ENCODE measurements around the gene C22orf31.

C22orf31 gene

DNA sequence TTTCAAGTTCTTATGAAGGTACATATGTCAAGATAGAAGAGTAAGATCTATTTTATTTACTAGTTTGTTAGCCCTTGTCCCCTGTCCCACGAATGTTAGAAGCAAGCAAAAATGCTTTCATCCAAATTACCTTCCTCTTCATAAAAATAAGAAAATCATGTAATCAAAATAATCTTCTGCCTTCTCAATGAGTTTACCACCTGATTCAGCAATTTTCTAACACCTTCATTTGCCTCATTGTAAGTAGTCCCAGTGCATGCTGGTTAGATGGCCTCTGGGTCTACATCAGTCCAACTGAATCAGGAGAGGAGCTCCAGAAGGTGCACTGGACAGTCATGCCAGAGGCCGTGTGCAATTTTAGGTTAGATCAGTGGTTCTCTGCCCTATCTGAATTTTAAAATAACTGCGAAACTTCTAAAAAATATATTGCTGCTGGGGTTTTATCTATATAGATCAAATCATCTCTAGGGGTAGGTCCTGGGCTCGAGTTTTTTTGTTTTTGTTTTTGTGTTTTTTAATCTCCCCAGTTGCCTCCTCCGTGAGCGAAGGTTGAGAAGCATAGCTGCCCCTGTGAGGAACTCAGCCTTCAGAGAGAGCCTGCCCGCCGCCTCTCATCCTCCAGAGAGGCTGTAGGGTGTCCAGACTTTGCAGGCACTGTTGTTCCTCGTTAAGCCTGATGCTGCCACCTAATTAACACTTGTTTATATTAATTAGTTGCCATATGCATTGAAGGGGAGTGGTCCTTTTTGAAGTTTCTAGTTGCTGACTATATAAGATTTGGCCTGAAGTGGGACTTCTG, 32.2 kb downstream of the C22orf31 start:
- DNase-seq (ENCODE audit: low read depth), result no peak

- no peak for DNase-seq (ENCODE audit: low read depth)
Observed at GRCh38 chr22:29028468-29028867, 33.2 kb downstream of the C22orf31 start.

DNA sequence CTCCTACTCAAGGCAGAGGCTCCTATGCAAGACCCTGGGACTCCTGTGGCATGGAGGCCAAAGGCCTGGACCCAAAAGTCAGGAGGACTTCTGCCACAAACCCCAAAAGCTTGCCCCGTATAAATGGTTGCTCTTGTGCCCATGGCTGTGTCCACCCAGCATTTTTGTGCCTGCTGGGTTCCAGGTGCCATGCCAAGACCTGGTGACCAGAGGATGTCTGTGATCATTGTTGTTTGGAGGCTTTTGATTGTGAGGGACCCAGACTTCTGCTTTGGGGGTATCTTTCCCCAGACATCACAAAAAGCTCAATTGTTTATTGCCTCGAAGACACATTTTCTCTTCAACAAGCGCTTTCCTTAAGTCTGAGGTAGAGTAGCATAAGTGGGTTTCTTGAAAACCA, 35.1 kb downstream of the C22orf31 start:
- DNase-seq (ENCODE audit: low read depth), result no peak

GRCh38 chr22:29023172-29023796, 38.3 kb downstream of the C22orf31 start:
- no peak for DNase-seq (ENCODE audit: low read depth)

DNA sequence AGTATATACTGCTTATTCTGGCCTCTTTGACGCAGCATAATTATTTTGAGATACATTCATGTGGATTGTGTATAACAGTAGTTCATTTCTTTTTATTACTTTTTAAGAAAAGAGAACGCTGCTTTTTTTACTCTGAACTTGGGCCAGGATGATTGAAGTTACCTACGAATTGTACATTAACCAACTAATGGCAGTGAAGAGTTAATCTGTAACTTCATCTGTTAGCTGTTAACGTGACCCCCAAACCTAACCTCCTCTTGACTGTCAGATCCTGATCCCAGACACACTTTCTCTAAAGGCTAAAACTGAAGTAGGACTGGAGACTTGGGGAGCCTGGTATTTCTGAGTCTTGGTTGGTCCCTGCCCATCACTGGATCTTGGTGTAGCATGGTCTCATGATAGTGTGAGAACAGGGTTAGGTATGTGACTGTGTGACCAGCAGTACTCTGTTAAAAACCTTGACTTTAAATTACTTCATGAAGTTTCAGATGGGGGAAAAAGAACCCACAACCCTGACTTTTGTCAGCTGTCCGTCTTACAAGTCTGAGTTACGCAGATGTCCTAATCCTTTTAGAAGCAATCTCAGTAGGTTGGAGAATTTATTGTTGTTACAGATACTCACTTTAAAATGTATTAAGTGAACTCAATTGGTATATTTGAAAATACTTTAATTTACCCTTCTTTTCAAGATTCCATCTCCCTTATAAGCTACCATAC, 39.4 kb downstream of the C22orf31 start:
- no peak for DNase-seq (ENCODE audit: low read depth)

DNA sequence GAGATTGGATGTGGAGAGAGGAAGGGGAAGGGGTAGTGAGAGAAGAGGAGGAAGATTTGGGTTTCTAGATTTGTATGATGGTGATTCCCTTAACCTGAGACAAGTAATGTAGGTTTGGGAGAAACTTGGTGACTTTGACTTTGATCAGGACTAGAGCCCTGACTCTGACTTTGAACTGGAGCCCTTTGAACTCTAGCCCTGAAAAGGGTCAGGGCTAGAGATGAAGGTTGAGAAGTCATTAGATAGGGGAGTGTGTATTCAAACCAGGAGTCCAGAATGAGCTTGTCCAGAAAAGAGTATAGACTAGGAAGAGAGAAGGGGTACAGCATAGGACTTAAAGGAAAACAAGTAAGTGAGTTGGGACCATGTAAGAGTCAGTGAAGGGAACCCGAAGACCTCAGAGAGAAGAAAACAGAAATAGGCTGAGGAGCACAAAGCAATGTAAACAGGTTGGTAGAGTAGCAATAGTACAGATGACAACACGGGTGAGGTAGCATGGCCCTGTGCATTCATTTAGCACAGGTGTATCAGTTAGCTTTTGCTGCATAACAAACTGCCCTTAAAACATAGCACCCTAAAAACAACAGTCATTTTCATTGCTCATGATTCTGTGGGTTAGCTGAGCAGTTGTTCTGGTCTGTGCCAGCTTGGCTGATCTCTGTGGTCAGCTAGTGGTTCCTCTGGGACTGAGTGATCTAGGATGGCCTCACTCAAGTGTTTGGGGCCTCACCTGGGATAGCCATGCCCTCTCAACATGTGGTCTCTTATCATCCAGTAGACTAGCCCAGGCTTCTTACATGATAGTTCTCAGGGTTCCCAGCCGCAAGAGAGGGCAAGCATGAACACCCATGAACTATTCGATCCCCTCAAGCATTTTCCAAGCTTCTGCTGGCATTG, 43.1 kb downstream of the C22orf31 start:
- no peak for DNase-seq (ENCODE audit: low read depth)

DNA sequence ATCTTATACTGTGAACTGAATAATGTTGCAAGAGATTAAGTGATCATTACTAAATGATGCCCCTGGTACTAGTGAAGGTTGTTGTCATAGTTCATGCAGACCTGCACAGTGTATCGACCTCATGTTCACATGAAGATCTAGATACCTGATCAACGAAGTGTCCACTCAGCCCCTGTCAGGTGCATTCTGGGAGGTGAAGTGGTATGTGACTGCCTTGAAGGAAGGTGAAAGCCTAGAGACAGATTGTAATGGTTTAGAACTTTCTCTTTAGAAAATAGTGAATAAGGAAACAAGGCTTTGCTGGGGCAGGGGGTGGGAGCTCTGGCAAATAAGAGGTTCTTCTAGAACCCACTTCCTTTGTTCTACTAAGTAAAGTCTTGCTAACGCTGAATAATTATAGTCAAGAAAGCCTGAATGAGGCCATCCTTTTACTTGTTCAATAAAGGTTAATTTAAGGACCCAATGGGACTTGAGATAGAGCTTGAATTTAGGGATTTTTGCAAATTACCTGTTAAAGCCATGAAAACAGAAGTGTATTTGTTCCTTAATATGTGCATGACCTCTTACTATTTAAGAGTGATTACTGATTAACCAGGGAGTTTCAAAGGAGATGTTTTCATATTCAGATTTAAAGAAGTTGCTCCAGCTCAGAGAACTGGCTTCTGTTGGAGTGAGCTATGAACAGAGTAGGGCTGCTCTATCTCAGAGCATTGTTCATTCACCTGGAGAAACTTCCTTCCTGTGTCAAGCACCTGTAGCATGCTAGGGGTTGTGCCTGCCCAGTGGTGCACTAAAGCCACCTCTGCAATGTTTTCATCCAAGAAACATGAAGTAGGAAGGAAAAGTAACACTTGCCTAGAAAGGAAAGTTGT, 45.3 kb downstream of the C22orf31 start:
- no peak for DNase-seq (ENCODE audit: low read depth)

DNA sequence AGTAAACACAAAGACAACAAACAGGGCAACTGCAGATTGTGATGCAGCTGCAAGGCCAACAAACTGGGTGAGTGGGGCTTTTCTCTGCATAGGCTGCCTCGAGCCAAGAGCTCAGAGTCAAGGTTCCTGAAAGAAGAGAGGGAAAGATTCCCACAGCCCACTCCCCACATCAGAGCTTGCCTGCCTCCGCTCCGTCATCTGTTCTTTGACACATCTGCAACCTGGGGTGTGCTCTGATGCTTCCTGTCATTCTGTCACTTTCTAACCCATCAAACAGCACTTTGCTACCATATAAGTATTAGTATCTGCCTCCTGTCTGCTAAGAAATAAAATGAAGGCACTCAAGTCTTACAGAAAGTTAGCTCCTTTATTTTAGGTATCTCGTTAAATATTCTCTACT, 46.9 kb downstream of the C22orf31 start:
- DNase-seq (ENCODE audit: low read depth), result no peak

DNA sequence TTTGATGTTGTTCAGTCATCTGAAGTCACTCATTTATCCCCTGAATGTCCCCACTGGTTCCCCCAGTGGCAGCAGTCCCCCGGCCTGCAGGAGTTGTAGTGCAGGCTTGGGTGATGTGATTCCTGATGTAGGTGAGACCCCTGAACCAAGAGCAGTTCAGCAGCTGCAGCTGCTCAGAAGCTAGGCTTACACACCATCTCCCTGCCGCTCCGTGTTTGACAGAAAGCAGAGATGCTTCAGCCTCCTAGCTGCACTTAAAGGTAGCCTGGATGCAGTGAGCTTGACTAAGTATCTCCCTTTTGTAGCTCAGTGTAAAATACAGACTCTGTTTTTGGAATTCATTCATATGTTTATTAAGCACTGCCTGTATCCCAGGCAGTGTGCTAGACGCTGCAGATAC, 47.3 kb downstream of the C22orf31 start:
- no peak for DNase-seq (ENCODE audit: low read depth)

DNA sequence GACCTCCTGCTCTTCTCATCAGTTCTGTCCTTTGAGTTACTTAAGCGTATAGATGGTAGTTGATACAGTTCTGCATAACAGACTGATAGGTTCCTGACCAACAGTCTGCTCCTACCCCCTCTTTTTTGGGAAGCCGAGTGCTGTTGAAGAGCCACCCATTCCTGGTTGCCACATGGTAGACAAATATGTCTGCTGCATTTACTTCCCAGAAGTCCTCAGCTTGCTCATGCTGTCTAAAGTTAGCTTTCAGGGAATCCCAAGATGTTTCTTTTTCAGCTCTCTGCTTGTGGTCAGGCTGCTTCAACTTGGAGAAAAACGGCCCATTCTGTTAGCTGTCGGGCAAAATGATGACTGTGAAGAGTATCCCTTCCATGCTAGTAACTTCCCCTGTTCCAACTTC, 48.7 kb downstream of the C22orf31 start:
- DNase-seq (ENCODE audit: low read depth), result no peak

GRCh38 chr22:29012101-29012433, 49.6 kb downstream of the C22orf31 start:
- no peak for DNase-seq (ENCODE audit: low read depth)

DNA sequence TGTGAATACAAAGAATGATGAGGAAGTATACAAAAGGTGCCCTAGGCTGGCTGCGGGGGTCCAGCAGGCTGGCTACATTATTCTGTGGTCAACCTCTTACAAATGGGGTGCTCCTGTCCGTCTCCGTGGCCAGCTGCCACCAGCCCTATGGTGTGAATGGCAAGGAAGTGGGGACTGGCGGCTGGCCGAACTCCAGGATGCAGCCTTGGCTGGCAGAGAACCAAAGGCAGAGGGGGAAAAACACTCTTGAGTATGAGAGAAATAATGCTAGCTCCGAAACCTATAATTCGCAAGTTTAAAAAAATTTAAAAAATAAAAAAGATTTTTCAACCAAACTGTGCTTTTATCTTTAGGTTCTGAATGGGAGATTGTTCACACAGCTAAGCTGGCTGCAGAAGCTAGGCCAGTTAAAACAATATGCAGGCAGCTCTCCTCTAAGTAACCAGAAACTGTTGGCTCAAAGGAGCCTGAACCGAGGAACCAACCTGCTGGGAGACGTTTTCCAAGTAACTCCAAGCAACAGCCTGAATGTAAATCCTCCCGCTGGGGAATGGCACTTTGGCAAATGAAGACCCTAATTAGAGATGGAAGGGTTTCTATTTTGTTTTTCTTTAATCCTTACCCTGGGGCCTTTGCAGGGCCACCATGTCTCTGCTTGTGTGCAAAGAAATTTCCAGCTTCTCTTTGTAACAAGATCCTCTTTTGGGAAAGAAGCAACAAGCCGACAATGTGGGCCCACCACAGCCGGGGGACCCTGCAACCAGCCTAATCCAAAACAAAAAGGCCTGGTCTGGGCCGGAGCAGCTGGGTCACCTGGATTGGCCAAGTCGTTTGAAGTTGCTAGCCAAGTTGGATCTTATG, 50.2 kb downstream of the C22orf31 start:
- no peak for DNase-seq (ENCODE audit: low read depth)

GRCh38 chr22:29009148-29009547, 52.5 kb downstream of the C22orf31 start:
- no peak for DNase-seq (ENCODE audit: low read depth)

Measured in stimulated activated CD8-positive, alpha-beta memory T cell treated with anti-CD3 and anti-CD28 coated beads, Interleukin-4, amount 100 ng/mL, for 24 hours (primary cell).